GDM1 (cell line): ENCODE data around the gene SMR3B.

Source experiments
- DNase-seq: peaks from one replicate; lab custom pipeline; 2025; lab: John Stamatoyannopoulos, UW

The SMR3B gene

GRCh38 chr4:70382691-70383181 is at the start of gene SMR3B:
Gene SMR3B (plus strand): TSS chr4:70383131. CDS start chr4:70384511, 1,380 bp downstream.
- DNase-seq, result no peak

- DNase-seq, result no peak
Measured at GRCh38 chr4:70334681-70335080, 48.2 kb upstream of the SMR3B start, which contains the start of gene CABS1. Gene CABS1 (plus strand): TSS chr4:70334981. CDS start chr4:70335040, 59 bp downstream.

- DNase-seq, result no peak
Measured at GRCh38 chr4:70336043-70336442, 46.9 kb upstream of the SMR3B start.

- no peak for DNase-seq
Measured at GRCh38 chr4:70337886-70338420, 45.0 kb upstream of the SMR3B start.

GRCh38 chr4:70356185-70356584 is 26.7 kb upstream of the SMR3B start:
- DNase-seq, result no peak

- no peak for DNase-seq
Measured at GRCh38 chr4:70359115-70359661, 23.7 kb upstream of the SMR3B start.

- no peak for DNase-seq
Measured at GRCh38 chr4:70360460-70360859, 22.5 kb upstream of the SMR3B start, which contains the start of gene SMR3A. Gene SMR3A (plus strand): TSS chr4:70360760. CDS start chr4:70362116, 1,356 bp downstream.

GRCh38 chr4:70364002-70364401 is 18.9 kb upstream of the SMR3B start:
- no peak for DNase-seq

GRCh38 chr4:70365479-70365878 is 17.5 kb upstream of the SMR3B start:
- no peak for DNase-seq

GRCh38 chr4:70367813-70368212 is 15.1 kb upstream of the SMR3B start:
- no peak for DNase-seq

- DNase-seq, result no peak
Measured at GRCh38 chr4:70371987-70372386, 10.9 kb upstream of the SMR3B start.

GRCh38 chr4:70372760-70373159 is 10.2 kb upstream of the SMR3B start:
- no peak for DNase-seq

- DNase-seq, result no peak
Measured at GRCh38 chr4:70380578-70380977, 2.4 kb upstream of the SMR3B start.

GRCh38 chr4:70392057-70392776 is 9.3 kb downstream of the SMR3B start:
- DNase-seq, result no peak

- DNase-seq, result no peak
Measured at GRCh38 chr4:70397580-70397979, 14.6 kb downstream of the SMR3B start, which contains the start of gene OPRPN. Gene OPRPN (plus strand): TSS chr4:70397940. CDS start chr4:70399286, 1,346 bp downstream.

- DNase-seq, result no peak
Measured at GRCh38 chr4:70399319-70399718, 16.4 kb downstream of the SMR3B start.

- DNase-seq, result no peak
Measured at GRCh38 chr4:70402762-70403161, 19.8 kb downstream of the SMR3B start.

GRCh38 chr4:70405765-70406164 is 22.8 kb downstream of the SMR3B start:
- DNase-seq, result no peak

- DNase-seq, result no peak
Measured at GRCh38 chr4:70425306-70425705, 42.4 kb downstream of the SMR3B start.

- DNase-seq, result no peak
Measured at GRCh38 chr4:70426789-70427188, 43.9 kb downstream of the SMR3B start.

GRCh38 chr4:70437197-70437596 is 54.3 kb downstream of the SMR3B start:
- no peak for DNase-seq
